ENCODE measurements around the gene EEIG1. TPM values are rescaled to one million over a fixed set of nuclear protein-coding genes. Genes with fewer than 3 reads are reported as not detected.

The EEIG1 gene
- total and polyA plus RNA-seq, 10 of the 15 experiments (the other 5 are each of a cell fraction or from before 2014, with no cell fraction given): 1.2 to 75.9 (median 9.0) TPM

GRCh38 chr9:127954831-127955293 lies 25.9 kb downstream of the EEIG1 start:
- Histone ChIP-seq H3K4me2 (ENCODE audit: control insufficient read depth, insufficient read depth) (no peak overlapping the region), H2AFZ (ENCODE audit: control insufficient read depth, low read depth, low read length) (no peak overlapping the region), H3K27me3 (replicated peaks in 1 of 2; ENCODE audit: control insufficient read depth in 2 of 2, insufficient read depth in 2 of 2, low read length in 1 of 2) (no peaks in the 10 kb centered on the region), H3K27ac (ENCODE audit: control insufficient read depth, insufficient read depth) (no peak overlapping the region), H3K79me2 (ENCODE audit: control insufficient read depth, insufficient read depth, low read length) (peaks cover 3% of the 10 kb centered on the region), H4K20me1 (ENCODE audit: control insufficient read depth, insufficient read depth) (0 out of 2 replicates have a peak, but pooled peaks cover 3% of the 10 kb centered on the region), H3K36me3 (ENCODE audit: control insufficient read depth in 2 of 2, insufficient read depth in 2 of 2, low read length in 1 of 2) (no peaks in the 10 kb centered on the region), H3K4me3 (no peak overlapping the region), H3K4me1 (ENCODE audit: control insufficient read depth, insufficient read depth, low read length) (peaks cover 14% of the 10 kb centered on the region), H3K9me3 (replicated peaks; ENCODE audit: control insufficient read depth, insufficient read depth, low read length) (no peaks in the 10 kb centered on the region), H3K9ac (ENCODE audit: control insufficient read depth, insufficient read depth, low read length) (no peak overlapping the region)
- 89% methylated on average over 13 of the region's 13 CpGs for WGBS (ENCODE audit: insufficient coverage, insufficient replicate concordance, low lambda C conversion rate, missing lambda C conversion rate)
- TF ChIP-seq ZNF384 (IDR thresholded peaks at IDR 0.05; ENCODE audit: borderline replicate concordance, low read depth, low read length) (no peak), GABPA (IDR thresholded peaks at IDR 0.05; ENCODE audit: low read depth) (no peak), SMAD5 (IDR thresholded peaks at IDR 0.05; ENCODE audit: low read depth) (no peak), MLLT1 (IDR thresholded peaks at IDR 0.05) (no peak), SRF (IDR thresholded peaks at IDR 0.05; ENCODE audit: low read depth in 2 of 2, low read length in 2 of 2) (no peak), STAT3 (IDR thresholded peaks at IDR 0.05; ENCODE audit: low read depth, low read length) (no peak), SIX5 (IDR thresholded peaks at IDR 0.05; ENCODE audit: low read depth, low read length, severe bottlenecking) (no peak), BMI1 (IDR thresholded peaks at IDR 0.05; ENCODE audit: borderline replicate concordance) (no peak), SPI1 (IDR thresholded peaks at IDR 0.05; ENCODE audit: borderline replicate concordance, insufficient read depth, low read depth, low read length) (no peak), RUNX3 (IDR thresholded peaks at IDR 0.05; ENCODE audit: low read length) (no peak), E2F8 (IDR thresholded peaks at IDR 0.05; ENCODE audit: low read depth, partially characterized antibody) (no peak), STAT1 (conservative IDR thresholded peaks at IDR 0.05) (no peak), LARP7 (IDR thresholded peaks at IDR 0.05) (no peak)
- no TSS peak for BruUV-seq (replicated peaks)
- ChIA-PET RAD21 (ENCODE audit: unreplicated experiment) (interaction anchor here (0.9 to 4.4 kb wide), 18 partner anchors 13 to 171 kb away, joined by 3 to 80 read pairs (median 5); partner anchors contain the start of genes EEIG1, NAIF1 and SLC25A25), POLR2A (interaction anchor here (0.5 to 2.7 kb wide), 6 partner anchors 71 to 523 kb away, joined by 3 to 10 read pairs (median 3); no protein-coding TSS in a partner anchor), SMC1A (ENCODE audit: uncharacterized antibody, unreplicated experiment) (interaction anchor here (0.7 to 6.7 kb wide), 16 partner anchors 15 to 170 kb away, joined by 3 to 96 read pairs (median 4); partner anchors contain the start of gene EEIG1), CTCF (interaction anchor here (0.6 to 13.8 kb wide), 18 partner anchors 13 to 174 kb away, joined by 3 to 332 read pairs (median 6); partner anchors contain the start of gene EEIG1)
- in situ Hi-C loops (cut with MboI) (no loop called here), intact Hi-C loops (cut with micrococcal nuclease; ENCODE audit: unreplicated experiment) (loop anchor here (1.0 kb wide), 1 partner anchor 80 kb away; no protein-coding TSS in a partner anchor)
- no peak for DNase-seq (ENCODE audit: low read depth, low spot score)
- FAIRE-seq: no peak
- no peak for ATAC-seq
